GM18502 (cell line): ENCODE measurements around the gene SLIT1.

Source experiments
- ATAC-seq: cut with Tn5 transposase; IDR thresholded peaks from one replicate; pipeline ENCODE4 v1.9.1; 2021; ENCODE audit warnings: mild to moderate bottlenecking; ENCODE audit not compliant: unreplicated experiment, poor library complexity

SLIT1 gene

GRCh38 chr10:97175586-97175985 lies 10.2 kb downstream of the SLIT1 start:
- ATAC-seq: no peak

GRCh38 chr10:97174941-97175340 lies 10.8 kb downstream of the SLIT1 start:
- ATAC-seq: no peak

- no peak for ATAC-seq
These were observed 11.4 kb downstream of the SLIT1 start for GRCh38 chr10:97174276-97174775.

DNA sequence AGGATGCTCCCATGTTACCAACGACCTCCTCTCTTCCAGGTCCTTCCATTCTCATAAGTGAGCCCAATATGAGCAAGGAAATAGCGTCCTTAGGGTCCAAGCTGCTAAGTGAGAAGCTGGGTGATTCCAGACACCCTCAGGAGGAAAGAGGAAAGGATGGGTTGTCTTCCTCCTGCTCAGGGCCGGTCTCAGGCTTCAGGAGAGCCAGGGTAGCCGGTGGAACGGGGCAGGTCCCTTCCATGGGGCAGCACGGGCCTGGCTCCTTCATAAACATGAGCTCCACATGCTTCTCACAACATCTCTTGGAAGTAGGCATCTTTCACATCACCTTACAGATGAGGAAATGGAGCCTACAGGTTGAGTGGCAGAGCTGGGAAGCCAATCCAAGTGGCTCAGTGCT lies 12.7 kb downstream of the SLIT1 start:
- ATAC-seq: no peak

GRCh38 chr10:97171001-97171400 lies 14.8 kb downstream of the SLIT1 start:
- no peak for ATAC-seq

- no peak for ATAC-seq
These were observed 15.7 kb downstream of the SLIT1 start for GRCh38 chr10:97169911-97170693.

DNA sequence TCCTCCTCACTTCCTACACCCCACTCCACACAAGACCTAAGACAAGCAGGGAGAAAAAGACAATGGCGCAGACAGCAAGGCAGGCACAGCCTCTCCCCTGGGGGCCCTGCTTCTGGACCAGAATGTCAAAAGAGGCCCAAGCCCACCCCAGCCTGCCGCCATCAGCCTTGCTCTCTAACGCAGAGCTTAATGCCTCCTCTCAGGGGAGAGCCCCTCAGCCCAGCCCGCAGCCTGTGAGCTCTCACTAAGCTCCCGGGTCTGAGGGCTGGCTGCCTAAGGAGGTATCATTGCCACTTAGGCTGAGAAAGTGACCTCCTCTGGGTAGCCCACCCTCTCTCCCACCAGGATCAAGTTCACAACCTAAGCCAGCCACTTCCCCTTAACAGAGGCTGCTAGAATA lies 16.7 kb downstream of the SLIT1 start:
- ATAC-seq: no peak

- ATAC-seq: no peak
These were observed 17.1 kb downstream of the SLIT1 start for GRCh38 chr10:97168645-97169044.

DNA sequence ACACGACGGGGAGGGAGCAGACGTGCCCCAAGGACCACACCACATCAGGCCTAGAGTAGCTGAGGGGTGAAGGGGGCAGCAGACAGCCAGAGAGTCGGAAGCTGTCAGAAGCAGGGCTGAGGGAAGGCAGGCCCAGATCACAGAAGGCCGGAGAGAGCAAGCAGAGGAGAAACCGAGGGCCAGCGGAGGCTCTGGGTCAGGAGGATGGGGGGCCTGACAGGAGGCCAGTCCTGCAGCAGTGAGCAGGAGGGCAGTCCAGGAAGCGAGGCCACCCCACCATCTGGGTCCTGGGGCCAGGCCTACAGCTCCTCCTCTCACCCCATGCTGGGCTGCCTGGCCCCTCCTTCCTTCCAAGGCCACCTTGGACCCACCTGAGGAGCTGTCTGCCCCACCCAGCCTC lies 20.3 kb downstream of the SLIT1 start:
- ATAC-seq: no peak

- no peak for ATAC-seq
These were observed 21.8 kb downstream of the SLIT1 start for GRCh38 chr10:97163781-97164501.

DNA sequence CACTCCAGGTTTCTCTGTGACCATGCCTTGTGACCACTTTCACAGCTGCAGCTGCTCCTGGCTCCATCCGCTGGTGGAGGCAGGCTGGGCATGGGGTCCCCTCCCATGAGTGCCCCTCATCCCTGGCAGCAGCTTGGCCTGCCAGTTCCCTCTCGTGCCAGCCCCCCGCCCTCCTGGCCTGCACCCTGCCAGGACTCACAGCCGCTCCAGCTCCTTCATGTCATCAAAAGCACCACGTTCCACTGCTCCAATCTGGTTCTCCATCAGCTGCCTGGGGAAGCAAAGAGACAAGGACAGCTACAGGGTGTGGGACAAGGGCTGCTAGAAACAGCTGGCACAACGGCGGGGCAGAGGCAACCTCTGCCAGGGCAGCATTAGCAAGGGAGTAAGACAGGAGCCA lies 22.6 kb downstream of the SLIT1 start:
- no peak for ATAC-seq

DNA sequence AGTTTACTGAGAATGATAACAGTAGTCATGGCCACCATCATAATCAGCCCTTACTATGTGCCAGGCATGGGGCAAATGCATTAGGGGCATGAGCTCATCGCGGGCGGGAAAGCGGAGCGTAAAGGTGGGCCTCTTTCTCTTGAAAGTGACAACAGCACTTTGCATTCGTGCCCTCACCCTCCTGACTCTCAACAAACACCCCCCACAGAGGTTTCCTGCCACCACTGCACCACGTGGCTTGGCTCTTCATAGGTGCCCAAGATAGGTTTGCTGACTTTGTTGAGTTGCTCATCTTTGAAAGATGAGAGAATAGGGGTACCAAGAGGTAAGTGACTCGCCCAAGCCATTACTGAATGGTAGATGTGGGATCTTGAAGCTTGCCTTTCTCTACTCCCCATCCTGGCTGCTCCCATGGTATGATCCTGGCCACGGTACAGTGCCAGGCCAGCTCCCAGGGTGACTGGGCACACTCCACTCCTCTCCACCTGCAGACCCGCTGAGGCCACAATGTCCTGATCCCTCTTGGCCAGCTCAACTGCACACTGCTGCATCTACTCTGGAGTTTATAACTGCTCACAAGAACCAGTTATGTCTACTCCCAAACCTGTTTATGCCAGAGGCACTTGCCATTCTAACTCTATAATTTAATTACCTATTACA lies 26.0 kb downstream of the SLIT1 start:
- no peak for ATAC-seq

DNA sequence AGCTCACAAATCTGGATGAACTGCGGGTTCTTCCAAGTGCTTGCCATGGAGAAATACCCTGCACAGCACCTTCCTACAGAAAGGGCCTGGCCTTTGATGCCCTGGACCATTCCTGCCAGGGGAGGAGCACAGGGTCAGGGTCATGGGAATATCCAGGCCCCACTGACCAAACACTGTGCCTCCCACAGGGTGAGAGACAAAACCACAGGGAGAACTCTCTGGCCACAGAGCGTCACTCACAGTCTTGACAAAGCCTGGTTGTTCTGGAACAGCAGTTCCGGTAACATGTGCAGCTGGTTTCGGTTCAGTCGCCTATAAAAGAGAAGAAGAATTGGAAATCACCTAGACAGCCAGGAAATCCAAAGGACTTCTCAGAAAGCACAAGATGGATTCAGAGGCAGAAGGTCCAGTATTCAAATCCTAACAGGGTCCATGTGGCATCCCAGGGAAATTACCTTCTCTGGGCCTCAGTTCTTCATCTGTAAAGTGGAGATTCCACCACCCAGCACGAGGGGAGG lies 28.1 kb downstream of the SLIT1 start:
- peak; percentile 83 for ATAC-seq

- ATAC-seq: no peak
These were observed 31.0 kb downstream of the SLIT1 start for GRCh38 chr10:97154781-97155180.

DNA sequence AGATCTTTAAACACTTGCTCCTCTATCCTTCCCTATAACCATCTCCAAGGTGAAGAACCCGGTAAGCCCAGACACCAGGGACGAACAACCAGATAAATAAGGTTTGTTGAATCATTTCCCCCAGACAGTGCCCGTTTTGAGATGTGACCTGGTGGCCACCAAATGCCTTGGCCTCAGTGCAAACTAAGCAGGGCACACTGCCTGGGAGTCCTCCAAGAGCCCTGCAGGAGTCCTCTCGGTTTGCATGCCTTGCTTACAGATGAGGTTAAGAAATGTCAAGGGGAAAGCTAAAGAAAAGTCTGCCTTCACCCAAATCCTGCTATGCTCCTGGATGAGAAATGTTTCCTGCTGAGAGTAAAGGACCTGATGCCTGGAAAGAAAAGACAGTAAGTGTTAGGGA lies 31.6 kb downstream of the SLIT1 start:
- ATAC-seq: no peak

- ATAC-seq: no peak
These were observed 32.4 kb downstream of the SLIT1 start for GRCh38 chr10:97153270-97153850.

DNA sequence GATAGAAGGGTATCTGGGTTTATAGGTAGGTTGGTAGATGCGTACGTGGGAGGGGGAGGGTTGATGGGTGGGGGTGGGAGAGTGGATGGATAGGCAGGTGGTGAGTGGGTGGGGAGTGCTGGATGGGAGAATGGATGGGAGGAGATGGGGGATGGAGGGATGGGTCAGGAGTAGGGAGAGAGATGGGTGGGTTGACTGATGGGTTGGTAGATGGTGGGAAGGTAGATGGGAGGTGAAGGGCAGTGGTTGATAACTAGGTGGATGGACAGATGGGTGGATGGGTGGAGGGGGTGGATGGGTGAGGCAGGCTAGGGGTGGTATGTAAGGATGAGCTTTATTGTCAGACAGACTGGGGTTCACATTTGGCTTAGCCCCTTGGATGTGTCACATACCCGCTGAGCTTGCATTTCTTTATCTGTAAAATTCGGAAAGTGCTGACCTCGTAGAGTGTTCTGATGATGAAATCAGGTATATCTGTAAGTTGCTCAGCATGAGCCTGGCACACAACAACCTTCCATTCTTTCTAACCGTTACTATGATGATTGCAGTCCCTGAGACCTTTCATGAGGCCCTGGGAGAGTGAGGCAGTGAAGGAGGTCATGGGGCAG lies 34.3 kb downstream of the SLIT1 start:
- no peak for ATAC-seq

- ATAC-seq: no peak
These were observed 35.1 kb downstream of the SLIT1 start for GRCh38 chr10:97150616-97151015.

- ATAC-seq: no peak
These were observed 35.7 kb downstream of the SLIT1 start for GRCh38 chr10:97150013-97150595.

GRCh38 chr10:97149079-97149531 lies 36.7 kb downstream of the SLIT1 start:
- ATAC-seq: no peak
